H1 (cell line): ENCODE results near the gene ABLIM1.

ENCODE experiments used
- CBX5 ChIP-seq: fragments of 300-800, 300-1000 bp; sonication (generic); IDR thresholded peaks from 2 replicates; pipeline ENCODE4 v1.7.1; 2016; ENCODE audit warnings: antibody characterized with exemption, low read length, low read depth
- PHF8 ChIP-seq: fragments of 200-600 bp; sonication (generic); conservative IDR thresholded peaks from 2 replicates; pipeline ENCODE4 v1.7.1; 2012; ENCODE audit warnings: low read depth, mild to moderate bottlenecking, inconsistent platforms, low read length, moderate library complexity
- RBBP5 ChIP-seq: IDR thresholded peaks from 2 replicates; pipeline ENCODE4 v1.7.1; 2012; ENCODE audit warnings: low read depth, mild to moderate bottlenecking, inconsistent platforms, low read length, moderate library complexity, borderline replicate concordance
- SIN3A ChIP-seq, 2 experiments: IDR thresholded peaks in 1 of 2; conservative IDR thresholded peaks in 1 of 2; 2 replicates each; pipeline ENCODE4 v1.6.1; 2011 to 2012; ENCODE audit warnings: low read length in 2 of 2, improper control_type of control experiment in 1 of 2, low read depth in 1 of 2, mild to moderate bottlenecking in 1 of 2
- TF ChIP-seq, protein P1 (sequence below): IDR thresholded peaks from 2 replicates; pipeline ENCODE4 v1.6.1; 2012; ENCODE audit warnings: inconsistent platforms

DNA sequence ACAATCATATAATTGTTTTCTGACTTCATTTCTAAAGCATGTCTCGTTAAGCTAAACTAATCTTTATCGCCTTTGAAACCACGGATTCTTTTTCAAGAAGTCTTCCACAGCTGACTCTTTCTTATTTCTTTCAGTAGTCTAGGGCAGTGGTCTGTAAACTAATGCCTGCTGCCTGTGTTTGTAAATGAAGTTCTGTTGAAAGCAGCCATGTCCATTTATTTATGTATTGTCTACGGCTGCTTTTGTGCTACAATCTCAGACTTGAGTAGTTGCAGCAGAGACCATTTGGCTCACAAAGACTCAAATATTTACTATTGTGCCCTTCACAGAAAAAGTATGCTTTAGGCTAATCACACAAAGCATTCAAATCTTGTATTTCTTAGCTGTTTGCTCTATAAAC lies 20.3 kb upstream of the ABLIM1 start:
- TF ChIP-seq RBBP5 (no peak), CBX5 (no peak), PHF8 (no peak), SIN3A (conservative IDR thresholded peaks at IDR 0.05 in 1 of 2, IDR thresholded peaks at IDR 0.05 in 1 of 2; ENCODE audit: low read depth in 1 of 2, low read length in 2 of 2) (no peak)
- TF ChIP-seq, protein P1, sequence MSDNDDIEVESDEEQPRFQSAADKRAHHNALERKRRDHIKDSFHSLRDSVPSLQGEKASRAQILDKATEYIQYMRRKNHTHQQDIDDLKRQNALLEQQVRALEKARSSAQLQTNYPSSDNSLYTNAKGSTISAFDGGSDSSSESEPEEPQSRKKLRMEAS = no peak
